ENCODE data around the gene ASB7.
"Not testable (repeated sequence)": the region's sequence is repeated elsewhere in the genome, so short reads cannot be mapped to it uniquely, and the experiment has no call there.

ASB7 gene, protein sequence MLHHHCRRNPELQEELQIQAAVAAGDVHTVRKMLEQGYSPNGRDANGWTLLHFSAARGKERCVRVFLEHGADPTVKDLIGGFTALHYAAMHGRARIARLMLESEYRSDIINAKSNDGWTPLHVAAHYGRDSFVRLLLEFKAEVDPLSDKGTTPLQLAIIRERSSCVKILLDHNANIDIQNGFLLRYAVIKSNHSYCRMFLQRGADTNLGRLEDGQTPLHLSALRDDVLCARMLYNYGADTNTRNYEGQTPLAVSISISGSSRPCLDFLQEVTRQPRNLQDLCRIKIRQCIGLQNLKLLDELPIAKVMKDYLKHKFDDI

DNA sequence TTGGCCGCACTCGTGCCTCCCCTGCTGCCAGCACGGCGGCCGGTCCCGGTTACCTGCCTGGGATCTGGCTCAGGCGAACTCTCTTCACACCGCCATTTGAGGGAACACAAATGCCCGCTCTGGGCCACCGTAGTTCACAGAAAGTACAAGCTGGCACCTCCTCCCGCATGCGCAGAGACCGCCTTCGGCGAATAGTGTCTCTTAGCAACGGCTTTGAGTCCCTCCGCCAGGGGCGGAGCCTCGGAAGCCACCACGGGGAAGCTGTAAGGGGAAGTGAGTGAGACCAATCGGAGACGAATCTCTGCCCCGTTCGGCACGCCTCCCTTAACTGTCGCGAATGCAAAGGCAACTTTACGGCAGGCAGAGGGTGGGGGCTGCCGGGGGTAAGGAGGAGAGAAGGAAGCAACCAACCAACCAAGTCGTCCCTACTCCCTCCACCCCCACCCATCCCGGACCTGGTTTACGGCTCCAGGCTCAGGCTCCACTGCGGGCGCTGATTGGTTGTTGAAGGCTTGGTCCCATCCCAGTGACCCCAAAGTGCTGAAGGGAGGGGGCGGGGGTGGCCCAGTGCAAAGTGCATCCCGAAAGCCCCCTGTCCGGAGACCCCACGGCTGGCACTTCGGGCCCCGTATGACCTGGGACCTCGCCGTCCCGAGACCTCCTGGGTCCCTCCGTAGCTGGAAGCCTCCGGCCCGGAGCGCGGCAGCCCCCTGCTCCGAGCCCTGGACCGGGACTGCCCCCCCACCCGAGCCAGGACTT, at the start of gene ASB7, which contains the start of gene LINS1:
ASB7 (plus strand) TSS at position 526 of the 759 bp plus-strand sequence. CDS start 9,628 bp downstream, outside the sequence.
LINS1 (minus strand) TSS at position 121 of the 759 bp plus-strand sequence. CDS start 21,342 bp downstream, outside the sequence.
- peak; percentile 100 for DNase-seq

DNA sequence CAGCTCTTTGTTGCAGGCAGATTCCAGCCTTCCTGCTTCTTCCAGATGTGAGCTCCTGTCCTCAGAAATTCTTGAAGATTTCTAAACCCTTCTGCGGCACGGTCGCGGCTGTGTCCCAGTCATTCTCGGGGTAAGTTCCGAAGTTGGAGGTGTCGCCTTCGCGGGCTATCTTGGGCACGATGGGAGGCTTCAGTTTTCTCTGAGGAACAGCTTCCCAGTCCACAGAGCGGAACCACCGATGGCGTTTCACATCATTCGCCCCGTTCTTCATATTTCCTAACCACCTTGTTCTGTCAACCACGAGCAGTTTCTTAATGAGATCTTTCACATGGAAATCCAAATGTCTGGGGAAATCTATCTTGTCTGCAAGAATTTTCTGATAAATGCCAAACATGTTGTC, 48.9 kb upstream of the ASB7 start:
- no peak for DNase-seq

DNA sequence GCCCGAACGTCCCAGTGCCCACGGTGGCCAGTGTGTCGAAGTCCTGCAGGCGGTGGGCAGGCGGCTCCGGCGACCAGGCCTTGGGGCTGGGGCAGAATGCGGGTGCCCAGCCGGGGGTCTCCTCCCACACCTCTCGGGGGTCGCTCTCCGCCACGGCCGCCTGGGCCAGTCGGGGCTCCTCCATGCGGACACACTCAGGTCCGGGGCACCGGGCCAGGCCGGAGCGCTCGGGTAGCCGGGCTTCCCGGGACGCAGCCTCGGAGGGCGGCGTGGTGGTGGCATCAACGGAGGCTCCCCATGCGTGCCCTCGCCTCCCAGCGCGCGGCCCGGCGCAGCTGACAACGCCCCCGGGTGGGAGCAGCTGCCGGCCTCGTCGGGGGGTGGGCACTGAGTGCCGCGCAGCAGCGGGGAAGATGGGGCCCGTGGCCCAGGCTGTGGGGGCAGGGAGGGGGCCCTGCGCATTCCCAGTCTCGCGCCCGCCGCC, 43.6 kb upstream of the ASB7 start:
- no peak for DNase-seq

DNA sequence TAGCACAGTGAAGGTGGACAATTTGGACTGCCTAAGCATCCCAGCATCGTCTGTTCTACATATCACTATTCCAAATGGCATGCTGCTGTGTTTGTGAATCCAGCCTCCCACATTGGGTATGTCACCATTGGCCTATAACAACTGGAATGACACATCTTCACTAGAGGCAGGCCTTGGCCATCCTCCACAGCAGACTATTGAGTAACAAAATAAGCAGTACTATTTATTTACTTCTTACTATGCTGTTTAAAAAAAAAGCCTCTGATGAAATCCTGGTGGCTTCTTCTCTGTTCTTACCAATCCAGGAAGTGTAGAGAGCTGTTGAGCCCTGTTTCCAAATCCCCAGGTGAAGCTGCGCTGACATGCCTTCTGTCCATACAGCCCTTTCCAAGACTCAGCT, 43.1 kb upstream of the ASB7 start:
- peak; percentile 73 to 93 for DNase-seq

DNA sequence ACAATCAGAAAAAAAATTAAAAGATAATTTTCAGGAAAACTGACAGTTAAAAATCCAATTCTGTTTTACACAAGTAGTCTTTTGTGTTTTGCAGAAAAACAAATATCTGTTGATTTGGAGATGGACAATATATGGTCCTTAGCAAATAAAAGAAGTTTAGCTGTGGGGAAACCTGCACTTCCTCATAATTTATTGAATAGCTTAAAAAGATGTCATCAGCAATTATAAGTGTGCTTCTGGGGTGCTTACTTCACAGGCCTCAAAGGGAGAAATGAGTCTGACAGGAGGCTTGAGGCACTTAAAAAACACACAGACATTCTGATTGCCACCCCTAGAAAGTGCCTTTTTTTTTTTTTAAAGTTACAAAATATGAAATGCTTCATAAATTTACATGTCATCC, 42.1 kb upstream of the ASB7 start:
- peak; percentile 63 to 66 for DNase-seq

DNA sequence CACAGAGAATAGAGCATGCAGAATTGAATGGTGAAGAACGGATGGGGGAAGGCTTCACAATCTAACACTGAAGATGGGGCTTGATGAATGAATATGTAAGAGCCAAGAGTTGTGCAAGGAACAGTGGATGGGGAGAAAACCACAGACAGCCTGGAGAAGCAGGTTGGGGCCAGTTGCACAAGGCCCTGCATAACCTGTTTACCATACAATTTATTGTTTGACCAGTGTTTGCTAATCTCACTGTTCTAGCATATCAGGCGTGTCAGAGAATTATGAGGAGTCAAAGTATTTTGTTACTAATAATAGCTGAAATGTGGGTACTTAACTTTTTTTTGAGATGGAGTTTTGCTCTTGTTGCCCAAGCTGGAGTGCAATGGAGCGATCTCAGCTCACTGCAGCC, 36.8 kb upstream of the ASB7 start:
- DNase-seq = no peak

DNA sequence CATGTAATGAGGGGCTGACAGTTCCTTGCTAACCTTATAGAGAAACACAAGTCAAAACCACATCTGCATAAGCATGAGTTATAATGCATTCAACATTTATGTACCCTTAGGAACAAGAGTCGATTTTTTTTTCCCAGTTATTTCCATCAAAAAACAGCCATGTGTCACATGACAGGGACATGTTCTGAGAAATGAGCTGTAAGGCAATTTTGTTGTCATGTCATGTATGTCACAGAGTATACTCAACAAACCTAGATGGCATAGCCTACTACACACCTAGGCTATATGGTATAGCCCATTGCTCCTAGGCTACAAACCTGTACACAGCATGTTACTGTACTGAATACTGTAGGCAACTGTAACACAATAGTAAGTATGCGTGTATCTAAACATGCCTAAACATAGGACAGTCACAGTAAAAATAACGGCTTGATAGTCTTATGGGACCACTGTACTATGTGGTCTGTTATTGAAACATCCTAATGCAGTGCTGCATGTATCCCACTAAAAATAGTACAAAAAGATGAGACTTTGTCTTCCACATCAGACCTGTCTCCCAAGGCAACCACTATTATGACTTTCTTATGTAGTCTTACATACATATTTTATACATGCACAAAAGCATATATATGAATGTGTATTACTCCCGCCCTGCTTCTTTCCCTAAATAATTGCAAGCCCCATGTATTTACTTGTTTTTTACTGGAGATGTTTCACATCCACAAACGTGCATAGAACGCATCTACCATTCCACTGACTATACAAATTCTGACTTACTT, 35.4 kb upstream of the ASB7 start:
- no peak for DNase-seq

DNA sequence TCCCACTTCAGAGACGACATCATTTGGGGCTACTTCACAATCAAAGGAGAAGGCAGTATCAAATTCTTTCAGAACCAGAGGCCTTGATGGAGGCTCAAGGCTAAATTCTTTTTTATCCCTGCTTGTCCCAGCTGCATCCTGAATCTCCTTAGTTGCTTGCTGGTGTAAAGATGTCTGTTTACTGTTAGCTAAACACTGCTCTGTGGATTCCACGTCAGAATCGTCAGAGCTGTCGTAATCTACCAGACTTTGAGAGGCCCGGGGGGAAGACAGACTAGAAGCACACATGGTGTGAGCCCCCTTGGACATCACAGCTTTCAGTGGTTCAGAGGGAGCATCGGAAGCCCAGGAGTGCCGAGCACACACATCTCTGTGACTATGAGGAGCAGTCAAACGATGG, 33.0 kb upstream of the ASB7 start:
- DNase-seq = no peak

DNA sequence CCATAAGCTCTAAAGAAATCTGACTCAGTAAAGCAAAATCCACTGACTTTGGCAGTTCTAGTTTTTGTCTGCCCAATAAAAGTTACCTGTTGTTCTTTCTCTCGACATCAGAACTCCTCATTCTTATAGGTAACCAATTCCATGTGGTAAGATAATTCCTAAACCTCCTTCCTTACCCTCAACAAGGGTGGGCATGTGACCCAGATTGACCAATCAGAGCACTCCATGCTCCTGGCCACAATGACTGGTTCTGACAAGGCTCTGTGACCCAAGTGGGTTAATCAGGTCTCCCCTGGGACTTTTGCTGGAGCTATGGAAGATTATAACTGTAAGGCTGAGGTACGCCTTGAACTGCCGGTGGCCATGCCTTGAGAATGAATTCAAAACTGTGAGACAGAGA, 32.1 kb upstream of the ASB7 start:
- no peak for DNase-seq

DNA sequence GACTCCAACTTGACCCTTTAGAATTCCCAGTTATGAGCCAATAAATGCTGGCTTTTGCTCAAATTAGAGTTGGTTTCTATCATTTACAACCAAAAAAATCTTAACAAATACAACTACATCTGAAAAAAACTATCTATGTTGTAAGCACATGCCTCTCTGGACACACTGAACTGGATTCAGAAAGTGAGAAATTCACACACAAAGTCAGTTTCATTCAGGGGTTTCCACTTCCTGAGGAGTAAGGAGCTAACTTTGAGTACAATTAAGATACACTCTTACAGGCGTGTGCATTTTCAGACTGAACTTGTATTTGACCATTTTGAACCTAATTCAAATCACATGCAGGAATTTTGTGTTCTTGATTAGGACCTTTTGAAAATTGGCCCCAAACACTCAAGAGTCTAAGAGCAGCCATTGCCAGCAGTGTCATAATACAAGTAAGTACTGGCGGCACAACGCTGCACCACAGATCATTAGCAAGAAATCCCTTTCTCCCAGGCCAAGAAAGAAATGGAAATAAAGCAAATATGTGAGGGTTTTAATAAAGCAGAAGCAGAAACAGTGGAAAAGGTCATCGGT, 31.6 kb upstream of the ASB7 start:
- DNase-seq = no peak

DNA sequence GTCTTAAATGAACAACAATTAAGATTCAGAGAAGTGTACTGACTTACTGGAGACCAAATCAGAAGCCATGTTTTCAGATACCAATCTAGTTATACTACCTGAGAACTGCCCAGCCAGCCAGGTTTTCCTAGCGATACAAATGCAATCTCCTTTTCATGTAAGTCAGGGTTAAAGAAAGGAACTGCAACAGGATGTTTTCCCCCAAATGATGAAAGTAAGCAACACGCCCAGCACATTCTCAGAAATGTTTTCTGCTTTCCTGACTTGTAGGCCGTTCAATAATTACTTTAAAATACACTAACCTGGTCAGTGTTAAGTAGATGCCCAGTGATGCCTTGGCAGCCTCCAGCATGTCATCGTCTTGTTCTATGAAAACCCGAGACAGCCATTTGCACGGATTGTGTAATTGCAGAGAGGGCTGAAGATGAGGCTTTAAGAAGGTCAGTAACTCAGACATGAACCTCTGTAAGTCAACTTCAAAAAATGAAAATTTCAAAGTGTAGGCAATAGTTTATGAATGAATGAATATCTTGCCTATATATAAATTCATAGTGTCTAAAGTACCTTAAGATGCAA, 30.7 kb upstream of the ASB7 start:
- no peak for DNase-seq

DNA sequence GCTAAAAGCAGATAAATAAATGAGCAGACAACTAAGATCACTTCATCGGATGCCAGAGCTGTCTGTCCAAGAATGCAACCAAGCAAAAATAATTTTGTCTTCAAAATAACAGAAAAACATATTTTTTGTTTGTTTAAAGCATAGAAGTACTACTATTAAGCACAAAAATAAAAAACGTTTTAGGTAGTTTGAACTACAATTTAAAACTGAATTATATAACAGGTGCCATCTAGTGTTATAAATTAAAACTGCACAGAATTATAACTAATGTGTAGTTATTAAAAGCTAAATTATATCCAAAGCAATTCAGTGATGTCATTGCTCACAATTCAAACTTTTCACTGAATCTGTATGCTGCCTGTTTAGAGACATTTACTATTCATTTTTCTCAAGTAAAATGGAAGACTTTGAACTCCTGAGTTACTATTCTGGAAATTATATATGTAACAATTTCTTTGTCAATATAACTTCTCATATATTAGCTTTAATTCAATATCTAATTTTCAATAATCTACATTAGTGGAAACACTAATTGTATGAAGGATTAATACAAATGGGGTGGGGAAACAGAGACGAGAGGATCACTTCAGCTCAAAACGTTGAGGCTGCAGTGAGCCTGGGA, 29.9 kb upstream of the ASB7 start:
- peak; percentile 16 to 79 for DNase-seq

DNA sequence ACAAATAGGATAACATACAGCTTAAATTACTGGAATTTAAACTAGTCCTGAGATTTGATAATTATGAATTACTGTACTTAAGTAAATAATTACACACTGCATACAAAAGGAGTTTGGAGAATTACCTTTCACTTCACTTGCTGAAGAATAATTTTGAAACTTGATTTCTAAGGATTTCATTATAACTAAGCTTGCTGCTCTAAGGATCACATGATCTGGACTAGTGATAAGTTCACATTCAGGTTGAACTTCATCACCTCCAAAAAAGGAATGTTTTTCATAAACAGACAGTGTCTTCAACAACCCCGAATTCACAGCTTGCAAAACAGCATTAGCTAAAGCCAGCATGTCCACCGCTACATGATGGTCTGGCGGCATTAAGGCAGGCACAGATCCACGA, 28.9 kb upstream of the ASB7 start:
- no peak for DNase-seq

DNA sequence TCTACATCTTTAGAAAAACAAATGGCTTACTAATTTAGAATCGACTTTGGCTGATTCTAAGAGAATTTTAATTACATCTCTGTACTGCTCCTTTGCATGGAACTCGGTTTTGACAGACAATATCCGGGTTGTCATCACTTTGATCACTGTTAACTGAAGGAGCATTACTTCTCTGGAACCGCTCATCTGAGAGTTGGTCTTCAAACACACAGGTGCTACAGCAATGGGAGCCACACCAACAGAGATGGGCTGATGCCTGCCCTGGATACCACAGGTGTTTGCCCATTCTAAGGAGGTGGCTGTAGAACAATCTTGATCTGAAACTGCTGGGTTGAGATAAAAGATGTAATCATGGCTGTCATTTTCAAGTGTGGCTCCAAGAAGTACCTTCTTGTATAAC, 22.0 kb upstream of the ASB7 start:
- DNase-seq = no peak

DNA sequence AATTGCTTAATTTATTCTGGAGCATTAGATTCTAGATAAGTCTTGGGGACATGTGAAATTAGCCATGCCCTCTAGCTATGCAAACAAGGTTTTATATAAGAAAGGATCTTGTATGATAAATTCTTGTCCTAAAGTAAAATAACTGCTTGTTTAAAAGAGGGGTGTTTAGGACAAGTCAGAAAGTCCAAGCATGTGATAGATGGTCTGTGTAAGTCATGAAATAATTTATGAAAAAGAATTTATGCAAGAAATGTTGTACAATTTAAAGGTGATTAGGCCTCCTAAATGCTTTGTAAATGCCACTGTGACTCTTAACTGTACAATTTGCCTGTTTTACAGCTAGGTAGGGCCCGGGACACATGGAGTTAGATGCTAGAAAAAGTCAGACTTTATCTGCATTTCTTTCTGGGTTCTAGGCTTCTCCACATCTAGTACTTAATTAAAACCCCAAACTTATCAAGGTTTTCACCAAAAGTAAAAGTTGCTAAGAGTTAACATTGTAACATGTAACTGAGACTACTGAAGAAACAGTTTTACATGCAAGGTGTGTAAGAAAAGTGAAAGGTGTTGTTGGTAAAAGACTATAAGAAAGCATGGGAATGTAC, 13.6 kb upstream of the ASB7 start:
- no peak for DNase-seq

DNA sequence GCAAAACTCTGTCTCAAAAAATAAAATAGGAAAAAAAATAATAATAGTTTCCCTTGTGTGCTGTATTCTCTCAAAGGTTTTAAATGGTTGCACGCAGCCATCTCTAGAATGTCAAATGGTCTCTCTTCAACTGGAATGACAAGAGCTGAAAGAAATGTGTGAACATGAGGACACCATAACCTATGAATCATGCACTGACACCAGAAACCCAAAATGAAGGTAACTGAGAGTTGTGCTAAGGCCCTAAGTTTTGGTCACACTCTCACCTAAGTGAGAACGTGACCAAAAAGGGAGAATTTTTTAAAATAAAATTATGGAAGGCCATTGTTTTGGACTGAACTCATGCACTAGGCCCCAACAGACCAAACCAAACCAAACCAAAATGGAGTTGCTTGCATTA, 11.2 kb upstream of the ASB7 start:
- not testable (repeated sequence) for DNase-seq

DNA sequence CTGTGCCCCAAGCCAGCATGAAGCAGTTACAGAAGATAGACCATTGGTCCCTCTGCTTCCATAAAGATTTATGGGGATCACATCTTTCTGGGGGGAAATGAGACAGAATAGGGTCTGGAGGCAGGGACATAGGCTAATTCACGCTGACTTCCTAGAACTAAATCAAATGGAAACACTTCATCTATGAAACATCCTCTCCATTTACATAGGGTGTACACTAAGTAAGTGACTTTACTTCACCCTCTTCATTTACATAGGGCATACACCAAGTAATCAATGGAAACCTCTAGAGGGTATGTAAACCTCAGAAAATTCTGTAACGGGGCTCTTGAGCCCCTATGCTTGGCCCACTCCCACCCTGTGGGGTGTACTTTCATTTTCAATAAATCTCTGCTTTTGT, 10.6 kb upstream of the ASB7 start:
- DNase-seq = no peak

DNA sequence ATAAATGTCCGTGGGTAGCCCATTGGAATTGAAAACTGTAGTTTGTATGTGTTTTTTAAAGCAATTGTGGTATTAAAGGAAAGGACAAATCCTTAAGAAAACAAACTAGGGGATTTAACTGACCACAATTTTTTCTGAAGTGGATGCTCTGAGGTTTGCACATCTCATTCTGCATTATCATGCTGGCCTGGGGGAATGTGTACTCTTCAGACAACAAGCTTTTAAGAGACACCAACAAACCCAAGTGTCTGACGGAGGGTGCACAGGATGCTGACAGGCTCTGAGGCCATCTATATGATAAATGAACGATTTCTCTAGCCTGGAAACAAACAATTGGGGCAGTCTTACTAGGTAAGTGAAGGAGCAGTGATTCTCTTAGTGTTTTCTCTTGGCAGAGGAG, 9.5 kb upstream of the ASB7 start:
- no peak for DNase-seq

DNA sequence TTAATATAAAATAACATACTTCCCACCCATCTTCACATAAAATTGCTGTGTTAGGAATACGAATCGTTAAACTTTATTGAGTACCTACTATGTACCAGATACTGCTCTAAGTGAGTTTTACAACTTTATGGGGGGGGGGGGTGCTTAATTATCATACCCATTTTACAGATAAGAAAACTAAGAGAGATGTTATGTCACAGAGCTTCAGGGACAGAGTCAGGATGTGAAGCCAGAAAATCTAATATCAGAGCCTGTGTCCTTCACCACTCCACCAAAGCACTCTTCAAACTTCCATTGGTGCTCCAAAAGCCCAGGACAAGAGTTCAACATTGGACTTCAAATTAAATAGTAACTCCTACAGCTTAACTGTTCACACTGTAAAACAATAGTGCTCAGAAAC, 9.0 kb upstream of the ASB7 start:
- no peak for DNase-seq

DNA sequence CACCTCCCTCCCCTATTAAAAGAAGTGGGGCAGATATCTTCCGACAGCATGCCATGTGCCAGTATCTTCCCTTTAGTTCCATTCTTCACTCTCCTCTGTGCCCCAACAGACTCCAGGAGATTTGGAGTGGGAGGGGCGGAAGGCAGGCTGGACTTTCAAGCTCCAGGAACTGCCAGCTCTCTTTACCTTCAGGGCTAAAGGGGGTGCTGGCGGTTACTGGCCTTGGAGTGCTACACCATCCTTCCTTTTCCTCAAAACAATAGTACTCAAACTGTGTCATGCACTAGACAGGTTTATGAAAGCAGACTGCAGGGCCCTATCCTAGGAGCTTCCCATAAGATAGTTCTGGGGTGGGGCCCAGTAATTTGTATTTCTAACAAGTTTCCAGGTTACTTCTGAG, 6.4 kb upstream of the ASB7 start:
- no peak for DNase-seq

DNA sequence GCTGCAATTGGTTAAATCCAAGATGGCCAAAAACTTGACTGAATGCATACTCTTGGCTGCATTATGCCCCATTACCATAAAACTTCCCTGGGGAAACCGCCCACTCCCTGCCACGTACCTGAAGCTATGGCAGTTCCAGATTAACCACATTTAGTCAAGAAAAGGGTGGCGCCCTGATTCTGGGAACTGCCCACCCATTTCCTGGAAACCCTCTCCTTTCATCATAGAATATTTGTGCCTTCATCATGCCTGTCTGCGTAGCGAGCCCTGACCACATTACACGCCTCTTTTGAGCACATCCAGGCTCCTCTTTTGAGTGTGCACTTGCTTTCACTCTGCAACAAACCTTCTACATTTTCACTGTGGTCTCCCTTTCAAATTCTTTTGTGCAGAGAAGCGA, 5.6 kb upstream of the ASB7 start:
- peak; percentile 82 to 97 for DNase-seq

DNA sequence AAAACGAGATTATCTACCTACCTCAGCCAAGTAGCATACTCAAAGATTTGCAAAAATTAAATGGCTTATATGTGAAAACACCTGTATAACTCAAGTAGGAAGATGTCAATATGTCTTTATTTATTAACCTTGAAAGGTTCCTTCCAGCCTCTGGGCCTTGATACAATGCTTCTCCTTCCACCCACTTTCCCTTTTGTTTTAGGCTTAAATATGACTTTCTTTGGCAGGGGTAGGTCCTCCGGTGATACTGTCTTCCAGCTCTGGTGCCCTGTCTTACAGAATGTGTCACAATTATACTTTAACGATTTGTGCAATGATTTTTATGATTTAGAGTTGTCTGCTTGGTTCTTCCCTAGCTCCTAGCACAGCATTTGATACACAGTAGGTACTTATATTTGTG, 4.5 kb upstream of the ASB7 start:
- DNase-seq = no peak

All from inflammatory macrophage treated with lipopolysaccharide for 1 hour (primary cell).